Measurements from ENCODE around the gene CEP63. TPM values are rescaled to one million over a fixed set of nuclear protein-coding genes. Genes with fewer than 3 reads are reported as not detected.

CEP63 gene
- total RNA-seq, 1 experiment from 2014 or later: 10.7 TPM

DNA sequence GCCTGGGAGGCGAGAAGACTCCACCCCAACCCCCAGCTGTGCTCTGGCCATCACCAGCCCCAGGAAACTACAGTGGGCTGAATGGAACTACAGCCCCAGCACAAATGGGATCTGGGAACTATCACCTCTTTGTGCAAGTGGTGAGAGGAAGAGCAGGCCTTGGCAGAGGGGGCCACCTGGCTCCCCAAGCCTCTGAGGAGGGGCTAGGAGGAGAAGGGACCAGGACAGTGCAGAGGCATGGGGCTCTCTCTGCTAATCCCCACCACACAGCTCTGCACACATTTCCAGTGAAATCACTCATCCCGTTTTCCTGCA, 133.4 kb downstream of the CEP63 start:
- H2AFZ ChIP-seq (ENCODE audit: low read length): no peak overlapping the region
- H3K9me3 ChIP-seq (ENCODE audit: low read length): no peaks in the 10 kb centered on the region
- H3K27ac ChIP-seq (ENCODE audit: low read length): no peak overlapping the region
- H3K9me2 ChIP-seq (replicated peaks; ENCODE audit: insufficient read depth, low read length): no peaks in the 10 kb centered on the region
- no peaks in the 10 kb centered on the region for H4K20me1 ChIP-seq (ENCODE audit: insufficient read depth, low read depth, low read length)
- H3K4me3 ChIP-seq (ENCODE audit: low read length): no peak overlapping the region
- no peaks in the 10 kb centered on the region for H3K36me3 ChIP-seq (ENCODE audit: insufficient read depth, low read length)
- no peaks in the 10 kb centered on the region for H3K27me3 ChIP-seq (ENCODE audit: low read length)
- DNase-seq: no peak
- no peaks in the 10 kb centered on the region for H3K4me1 ChIP-seq (ENCODE audit: low read length)
- H3K4me2 ChIP-seq (ENCODE audit: low read depth, low read length, poor library complexity, severe bottlenecking): no peak overlapping the region
- no peak overlapping the region for H3K9ac ChIP-seq (ENCODE audit: low read length)
- no peaks in the 10 kb centered on the region for H3K79me2 ChIP-seq (ENCODE audit: low read length)

DNA sequence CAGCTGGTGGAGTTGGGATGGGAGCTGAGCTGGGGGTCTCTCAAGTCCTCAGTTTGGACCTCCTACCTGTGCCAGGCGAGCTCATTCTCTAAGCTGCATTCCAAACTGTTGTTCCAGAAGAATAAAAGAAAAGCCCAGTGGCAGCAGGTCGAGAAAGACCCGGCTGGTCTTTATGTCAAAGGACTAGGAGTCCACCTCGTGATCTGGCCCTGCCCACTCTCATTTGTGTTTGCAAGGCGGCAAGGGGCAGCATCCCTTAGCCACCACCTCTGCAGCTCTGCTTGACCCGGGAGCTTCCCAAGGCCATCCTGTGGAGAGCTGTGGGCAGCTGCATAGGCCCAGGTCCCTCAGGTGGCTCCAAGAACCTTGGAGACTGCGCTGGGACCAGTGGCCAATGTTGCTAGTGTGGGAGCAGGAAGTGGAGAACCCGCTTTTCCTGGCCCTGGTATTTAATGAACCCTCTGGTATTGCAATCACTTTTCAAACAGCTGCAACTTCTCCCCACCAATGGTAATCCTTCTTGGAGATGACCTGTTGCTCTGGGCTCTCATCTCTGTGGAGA, 134.1 kb downstream of the CEP63 start:
- no peaks in the 10 kb centered on the region for H3K27me3 ChIP-seq (ENCODE audit: low read length)
- no peak for DNase-seq
- H3K9ac ChIP-seq (ENCODE audit: low read length): no peak overlapping the region
- H3K79me2 ChIP-seq (ENCODE audit: low read length): no peaks in the 10 kb centered on the region
- no peaks in the 10 kb centered on the region for H3K36me3 ChIP-seq (ENCODE audit: insufficient read depth, low read length)
- no peaks in the 10 kb centered on the region for H3K9me3 ChIP-seq (ENCODE audit: low read length)
- no peaks in the 10 kb centered on the region for H3K4me1 ChIP-seq (ENCODE audit: low read length)
- H3K4me2 ChIP-seq (ENCODE audit: low read depth, low read length, poor library complexity, severe bottlenecking): no peak overlapping the region
- no peak overlapping the region for H2AFZ ChIP-seq (ENCODE audit: low read length)
- H4K20me1 ChIP-seq (ENCODE audit: insufficient read depth, low read depth, low read length): no peaks in the 10 kb centered on the region
- no peak overlapping the region for H3K4me3 ChIP-seq (ENCODE audit: low read length)
- H3K9me2 ChIP-seq (replicated peaks; ENCODE audit: insufficient read depth, low read length): no peaks in the 10 kb centered on the region
- H3K27ac ChIP-seq (ENCODE audit: low read length): no peak overlapping the region

DNA sequence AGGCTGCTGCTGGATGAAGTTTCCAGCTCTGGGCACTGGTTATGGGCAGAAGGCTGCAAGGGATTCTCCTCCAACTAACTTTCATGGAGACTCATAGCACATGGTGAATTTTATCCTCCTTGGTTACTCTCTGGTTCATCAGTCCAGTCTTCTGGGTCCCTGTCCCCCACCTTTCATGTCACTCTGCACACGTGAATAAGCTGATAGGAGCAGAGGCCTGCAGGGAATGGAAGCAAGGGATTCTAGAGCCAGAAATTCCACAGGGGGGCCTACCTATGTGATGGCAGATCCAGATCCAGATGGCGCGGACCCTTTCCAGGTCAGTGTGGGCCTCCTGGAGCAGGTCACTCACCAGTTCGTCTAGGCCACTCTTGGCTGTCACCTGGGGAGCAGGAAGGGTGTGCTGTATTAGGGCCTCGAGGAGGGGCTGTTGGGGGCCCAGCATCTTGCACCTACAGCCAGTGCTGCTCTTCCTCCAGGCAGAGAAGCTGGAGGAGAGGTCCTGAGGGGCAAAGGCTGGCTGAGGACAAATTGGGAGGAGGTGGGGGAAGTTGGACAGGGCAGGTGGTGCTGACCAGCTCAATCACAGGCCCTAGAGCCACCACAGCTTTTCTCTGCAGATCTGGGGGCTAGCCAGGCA, 134.7 kb downstream of the CEP63 start:
- H4K20me1 ChIP-seq (ENCODE audit: insufficient read depth, low read depth, low read length): no peaks in the 10 kb centered on the region
- no peaks in the 10 kb centered on the region for H3K36me3 ChIP-seq (ENCODE audit: insufficient read depth, low read length)
- no peak overlapping the region for H3K9ac ChIP-seq (ENCODE audit: low read length)
- H3K9me2 ChIP-seq (replicated peaks; ENCODE audit: insufficient read depth, low read length): no peaks in the 10 kb centered on the region
- DNase-seq: no peak
- H3K9me3 ChIP-seq (ENCODE audit: low read length): no peaks in the 10 kb centered on the region
- no peak overlapping the region for H2AFZ ChIP-seq (ENCODE audit: low read length)
- no peaks in the 10 kb centered on the region for H3K27me3 ChIP-seq (ENCODE audit: low read length)
- no peak overlapping the region for H3K4me2 ChIP-seq (ENCODE audit: low read depth, low read length, poor library complexity, severe bottlenecking)
- H3K4me1 ChIP-seq (ENCODE audit: low read length): no peaks in the 10 kb centered on the region
- no peak overlapping the region for H3K4me3 ChIP-seq (ENCODE audit: low read length)
- H3K79me2 ChIP-seq (ENCODE audit: low read length): no peaks in the 10 kb centered on the region
- no peak overlapping the region for H3K27ac ChIP-seq (ENCODE audit: low read length)

DNA sequence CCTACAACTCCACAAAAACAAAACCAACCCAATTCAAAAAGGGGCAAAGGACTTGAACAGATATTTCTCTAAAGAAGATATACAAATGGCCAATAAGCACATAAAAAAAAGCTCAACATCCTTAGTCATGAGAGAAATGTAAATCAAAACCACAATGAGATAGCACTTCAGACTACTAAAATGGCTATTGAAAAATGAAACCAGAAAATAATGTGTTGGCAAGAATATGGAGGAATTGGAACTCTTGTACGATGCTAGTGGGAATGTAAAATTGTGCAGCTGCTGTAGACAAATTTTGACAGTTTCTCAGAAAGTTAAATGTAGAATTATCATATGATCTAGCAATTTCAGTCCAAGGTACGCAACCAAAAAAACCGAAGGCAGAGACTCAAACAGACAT, 136.0 kb downstream of the CEP63 start:
- H3K9me2 ChIP-seq (replicated peaks; ENCODE audit: insufficient read depth, low read length): no peaks in the 10 kb centered on the region
- H3K36me3 ChIP-seq (ENCODE audit: insufficient read depth, low read length): no peaks in the 10 kb centered on the region
- no peaks in the 10 kb centered on the region for H3K4me1 ChIP-seq (ENCODE audit: low read length)
- no peak overlapping the region for H3K9ac ChIP-seq (ENCODE audit: low read length)
- H3K27ac ChIP-seq (ENCODE audit: low read length): no peak overlapping the region
- H2AFZ ChIP-seq (ENCODE audit: low read length): no peak overlapping the region
- no peaks in the 10 kb centered on the region for H3K9me3 ChIP-seq (ENCODE audit: low read length)
- H3K27me3 ChIP-seq (ENCODE audit: low read length): no peaks in the 10 kb centered on the region
- no peak overlapping the region for H3K4me2 ChIP-seq (ENCODE audit: low read depth, low read length, poor library complexity, severe bottlenecking)
- H3K4me3 ChIP-seq (ENCODE audit: low read length): no peak overlapping the region
- no peak for DNase-seq
- no peaks in the 10 kb centered on the region for H3K79me2 ChIP-seq (ENCODE audit: low read length)
- no peaks in the 10 kb centered on the region for H4K20me1 ChIP-seq (ENCODE audit: insufficient read depth, low read depth, low read length)

DNA sequence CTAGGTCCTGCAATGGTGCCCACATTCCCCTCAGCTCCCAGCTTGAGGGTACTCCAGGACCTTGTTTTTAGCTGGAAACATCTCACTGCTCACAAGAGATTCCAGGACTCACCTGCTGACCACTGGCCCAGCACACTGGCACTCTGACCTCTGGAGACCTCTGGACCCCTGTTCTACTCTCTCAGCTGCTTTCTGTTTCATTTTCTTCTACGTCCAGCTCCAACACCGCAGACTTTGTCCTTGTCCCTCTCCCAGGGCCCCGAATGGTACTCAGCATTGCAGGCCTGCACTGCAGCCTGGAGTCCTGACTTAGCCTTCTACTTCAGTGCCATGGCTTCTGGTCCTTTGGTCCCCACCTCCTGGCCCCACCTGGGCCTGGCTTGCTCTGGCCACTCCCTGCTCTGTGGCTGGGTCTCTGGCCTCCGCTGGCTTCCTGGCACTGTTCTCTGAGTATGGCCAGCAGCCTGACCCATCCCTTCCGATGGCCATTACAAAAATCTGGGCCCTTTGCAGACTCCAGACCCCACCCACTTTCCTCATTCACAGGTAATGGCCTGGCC, 137.0 kb downstream of the CEP63 start:
- no peak overlapping the region for H3K4me2 ChIP-seq (ENCODE audit: low read depth, low read length, poor library complexity, severe bottlenecking)
- no peaks in the 10 kb centered on the region for H3K27me3 ChIP-seq (ENCODE audit: low read length)
- H3K9me3 ChIP-seq (ENCODE audit: low read length): no peaks in the 10 kb centered on the region
- no peaks in the 10 kb centered on the region for H3K79me2 ChIP-seq (ENCODE audit: low read length)
- H4K20me1 ChIP-seq (ENCODE audit: insufficient read depth, low read depth, low read length): no peaks in the 10 kb centered on the region
- no peaks in the 10 kb centered on the region for H3K4me1 ChIP-seq (ENCODE audit: low read length)
- no peak overlapping the region for H3K27ac ChIP-seq (ENCODE audit: low read length)
- H3K9ac ChIP-seq (ENCODE audit: low read length): no peak overlapping the region
- DNase-seq: no peak
- H2AFZ ChIP-seq (ENCODE audit: low read length): no peak overlapping the region
- no peak overlapping the region for H3K4me3 ChIP-seq (ENCODE audit: low read length)
- H3K36me3 ChIP-seq (ENCODE audit: insufficient read depth, low read length): no peaks in the 10 kb centered on the region
- no peaks in the 10 kb centered on the region for H3K9me2 ChIP-seq (replicated peaks; ENCODE audit: insufficient read depth, low read length)

DNA sequence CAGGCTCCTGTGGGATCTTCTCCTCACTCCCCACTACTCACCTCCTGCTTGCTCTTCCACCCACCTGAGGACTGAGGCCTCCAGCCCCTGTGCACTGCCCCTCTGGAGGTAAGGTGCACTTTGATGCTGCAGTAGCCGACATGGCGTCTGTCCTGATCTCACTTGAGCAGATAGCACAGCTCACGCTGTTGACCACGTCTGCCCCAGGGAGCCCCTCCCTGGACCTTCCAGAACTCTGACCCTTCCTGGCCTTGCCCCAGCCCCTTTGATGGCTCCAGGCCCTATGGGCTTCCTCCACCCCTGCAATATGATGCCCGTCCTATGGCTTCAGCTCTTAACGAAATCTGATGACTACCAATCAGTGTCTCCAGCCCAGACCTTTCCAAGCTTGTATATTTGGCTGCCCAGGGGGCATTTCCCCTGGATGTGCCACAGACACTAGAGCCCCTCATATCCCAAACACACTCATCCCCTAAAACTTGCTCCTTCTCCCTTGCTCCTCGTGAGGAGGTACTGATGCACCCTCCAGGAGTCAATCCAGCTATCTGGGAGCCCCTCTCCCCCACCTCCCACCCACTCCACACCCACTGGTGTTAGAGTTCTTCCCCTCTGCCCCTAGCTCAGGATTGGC, 137.9 kb downstream of the CEP63 start:
- no peak overlapping the region for H2AFZ ChIP-seq (ENCODE audit: low read length)
- DNase-seq: no peak
- H3K9ac ChIP-seq (ENCODE audit: low read length): no peak overlapping the region
- H3K79me2 ChIP-seq (ENCODE audit: low read length): no peaks in the 10 kb centered on the region
- no peak overlapping the region for H3K4me2 ChIP-seq (ENCODE audit: low read depth, low read length, poor library complexity, severe bottlenecking)
- H3K27me3 ChIP-seq (ENCODE audit: low read length): no peaks in the 10 kb centered on the region
- H4K20me1 ChIP-seq (ENCODE audit: insufficient read depth, low read depth, low read length): no peaks in the 10 kb centered on the region
- H3K36me3 ChIP-seq (ENCODE audit: insufficient read depth, low read length): no peaks in the 10 kb centered on the region
- no peak overlapping the region for H3K27ac ChIP-seq (ENCODE audit: low read length)
- no peaks in the 10 kb centered on the region for H3K9me3 ChIP-seq (ENCODE audit: low read length)
- no peak overlapping the region for H3K4me3 ChIP-seq (ENCODE audit: low read length)
- H3K9me2 ChIP-seq (replicated peaks; ENCODE audit: insufficient read depth, low read length): no peaks in the 10 kb centered on the region
- H3K4me1 ChIP-seq (ENCODE audit: low read length): no peaks in the 10 kb centered on the region

Other genes starting within 250 kb of the CEP63 start
- 10.5 and 14.8 TPM in 2 replicates for gene RYK, start 235.2 kb upstream of the CEP63 start, total RNA-seq (2014; rRNA removed; shearing (Covaris generic); ENCODE audit: low replicate concordance)
- not detected in 2 replicates for gene AMOTL2, start 111.6 kb upstream of the CEP63 start, total RNA-seq (2014; rRNA removed; shearing (Covaris generic); ENCODE audit: low replicate concordance)
- 39.8 and 47.3 TPM in 2 replicates for gene ANAPC13, start 72 bp upstream of the CEP63 start, total RNA-seq (2014; rRNA removed; shearing (Covaris generic); ENCODE audit: low replicate concordance)
- not detected in 2 replicates for gene KY, start 165.0 kb downstream of the CEP63 start, total RNA-seq (2014; rRNA removed; shearing (Covaris generic); ENCODE audit: low replicate concordance)